Loucy (cell line): ENCODE data around the gene PLCG2.

Experiments used
- H2AFZ ChIP-seq: fragments of 200-600 bp; sonication (generic); 2 replicates; pipeline ENCODE4 v1.6.0; 2016; ENCODE audit warnings: antibody characterized with exemption, mild to moderate bottlenecking, low read length, moderate library complexity
- H3F3A ChIP-seq: fragments of 200-600 bp; 2 replicates; pipeline ENCODE4 v1.6.0; 2016; ENCODE audit warnings: antibody characterized with exemption, low read depth, mild to moderate bottlenecking
- H3K27me3 ChIP-seq: fragments of 200-600 bp; sonication (generic); 2 replicates; pipeline ENCODE4 v1.6.1; 2014; ENCODE audit warnings: low read length, mild to moderate bottlenecking; ENCODE audit not compliant: insufficient read depth, poor library complexity, severe bottlenecking
- H3K36me3 ChIP-seq: fragments of 200-600 bp; sonication (generic); 2 replicates; pipeline ENCODE4 v1.6.1; 2016; ENCODE audit warnings: low read length; ENCODE audit not compliant: insufficient read depth
- H3K4me1 ChIP-seq: fragments of 200-600 bp; sonication (generic); 2 replicates; pipeline ENCODE4 v1.5.1; 2014; ENCODE audit warnings: low read length, mild to moderate bottlenecking; ENCODE audit not compliant: insufficient read depth, poor library complexity, severe bottlenecking
- H3K4me2 ChIP-seq: fragments of 200-600 bp; sonication (generic); 2 replicates; pipeline ENCODE4 v1.6.0; 2014; ENCODE audit warnings: antibody characterized with exemption, low read length, low read depth, mild to moderate bottlenecking; ENCODE audit not compliant: poor library complexity, severe bottlenecking
- H3K4me3 ChIP-seq: fragments of 200-600 bp; sonication (generic); 2 replicates; pipeline ENCODE4 v1.5.1; 2014; ENCODE audit warnings: low read length, mild to moderate bottlenecking, mixed read lengths; ENCODE audit not compliant: poor library complexity, severe bottlenecking
- H3K79me2 ChIP-seq: fragments of 200-600 bp; sonication (generic); 2 replicates; pipeline ENCODE4 v1.6.1; 2014; ENCODE audit warnings: low read length; ENCODE audit not compliant: insufficient read depth
- H3K9ac ChIP-seq: fragments of 200-600 bp; sonication (generic); 2 replicates; pipeline ENCODE4 v1.6.0; 2014; ENCODE audit warnings: mild to moderate bottlenecking, low read depth, low read length, moderate library complexity; ENCODE audit not compliant: poor library complexity, severe bottlenecking
- H3K9me2 ChIP-seq: fragments of 200-600 bp; sonication (generic); replicated peaks from 2 replicates; pipeline ENCODE4 v1.6.1; 2016; ENCODE audit warnings: low read depth, low read length, mixed read lengths
- H3K9me3 ChIP-seq: fragments of 200-600 bp; sonication (generic); 2 replicates; pipeline ENCODE4 v1.6.1; 2014; ENCODE audit warnings: mild to moderate bottlenecking, antibody characterized with exemption, low read length, low read depth; ENCODE audit not compliant: insufficient read depth
- H4K20me1 ChIP-seq: fragments of 200-600 bp; sonication (generic); 2 replicates; pipeline ENCODE4 v1.6.0; 2014; ENCODE audit warnings: antibody characterized with exemption, low read length, mild to moderate bottlenecking; ENCODE audit not compliant: insufficient read depth, poor library complexity, severe bottlenecking
- CTCF ChIP-seq: fragments of 200-600 bp; sonication (generic); conservative IDR thresholded peaks from 2 replicates; pipeline ENCODE4 v1.5.1; 2014; ENCODE audit warnings: mild to moderate bottlenecking, antibody characterized with exemption, low read length
- EZH2phosphoT487 ChIP-seq: fragments of 200-600 bp; IDR thresholded peaks from 2 replicates; pipeline ENCODE4 v1.6.1; 2018; ENCODE audit warnings: antibody characterized with exemption, mild to moderate bottlenecking, moderate library complexity, borderline replicate concordance

PLCG2 gene

GRCh38 chr16:81784072-81784795 lies 5.1 kb downstream of the PLCG2 start:
- Histone ChIP-seq H3F3A (0 out of 2 replicates have a peak, but pooled peaks cover 3% of the 10 kb centered on the region), H4K20me1 (no peaks in the 10 kb centered on the region), H3K9ac (peak overlapping the region; percentile 64), H3K9me3 (no peaks in the 10 kb centered on the region), H3K4me3 (peak overlapping the region; percentile 64), H3K36me3 (no peaks in the 10 kb centered on the region; the same call in 1 of the 2 replicates), H3K4me2 (peak overlapping the region; percentile 77), H3K4me1 (peaks cover 48% of the 10 kb centered on the region), H3K9me2 (no peaks in the 10 kb centered on the region), H3K27me3 (no peaks in the 10 kb centered on the region), H3K79me2 (peaks cover 25% of the 10 kb centered on the region; the same call in 1 of the 2 replicates), H2AFZ (peak overlapping the region; percentile 76)
- TF ChIP-seq EZH2phosphoT487 (no peak), CTCF (0 out of 2 replicates have a peak, but pooled peaks have one; percentile 12)

- H3K36me3 ChIP-seq, result no peaks in the 10 kb centered on the region; the same call in 1 of the 2 replicates
- H3K79me2 ChIP-seq, result peaks cover 15% of the 10 kb centered on the region; the same call in 1 of the 2 replicates
- H3K4me1 ChIP-seq, result peaks cover 46% of the 10 kb centered on the region
- H3K27me3 ChIP-seq, result no peaks in the 10 kb centered on the region
- peak overlapping the region; percentile 64 for H3K4me3 ChIP-seq
- H3F3A ChIP-seq, result 0 out of 2 replicates have a peak, but pooled peaks cover 3% of the 10 kb centered on the region
- TF ChIP-seq EZH2phosphoT487 (no peak), CTCF (no peak)
- H4K20me1 ChIP-seq, result no peaks in the 10 kb centered on the region
- H3K9me2 ChIP-seq, result no peaks in the 10 kb centered on the region
- peak overlapping the region; percentile 64 for H3K9ac ChIP-seq
- no peak overlapping the region for H2AFZ ChIP-seq
- peak overlapping the region; percentile 77 for H3K4me2 ChIP-seq
- no peaks in the 10 kb centered on the region for H3K9me3 ChIP-seq
Measured at GRCh38 chr16:81785138-81785924, 6.2 kb downstream of the PLCG2 start.

- TF ChIP-seq CTCF (no peak), EZH2phosphoT487 (no peak)
Measured at GRCh38 chr16:81786321-81786720, 7.2 kb downstream of the PLCG2 start.

More at GRCh38 chr16:81786321-81786720, 7.2 kb downstream of the PLCG2 start:
- Histone ChIP-seq H3K4me2 (peak overlapping the region; percentile 25), H3K4me3 (no peak overlapping the region), H3K79me2 (peaks cover 12% of the 10 kb centered on the region; the same call in 1 of the 2 replicates), H3K27me3 (no peaks in the 10 kb centered on the region), H3K9me2 (no peaks in the 10 kb centered on the region), H4K20me1 (no peaks in the 10 kb centered on the region), H3K9ac (no peak overlapping the region), H3K4me1 (peaks cover 48% of the 10 kb centered on the region), H3K9me3 (no peaks in the 10 kb centered on the region), H2AFZ (no peak overlapping the region), H3F3A (0 out of 2 replicates have a peak, but pooled peaks cover 3% of the 10 kb centered on the region), H3K36me3 (no peaks in the 10 kb centered on the region; the same call in 1 of the 2 replicates)
